ENCODE data around the gene GBX2.
"Not testable (repeated sequence)": the region's sequence is repeated elsewhere in the genome, so short reads cannot be mapped to it uniquely, and the experiment has no call there.

The GBX2 gene

DNA sequence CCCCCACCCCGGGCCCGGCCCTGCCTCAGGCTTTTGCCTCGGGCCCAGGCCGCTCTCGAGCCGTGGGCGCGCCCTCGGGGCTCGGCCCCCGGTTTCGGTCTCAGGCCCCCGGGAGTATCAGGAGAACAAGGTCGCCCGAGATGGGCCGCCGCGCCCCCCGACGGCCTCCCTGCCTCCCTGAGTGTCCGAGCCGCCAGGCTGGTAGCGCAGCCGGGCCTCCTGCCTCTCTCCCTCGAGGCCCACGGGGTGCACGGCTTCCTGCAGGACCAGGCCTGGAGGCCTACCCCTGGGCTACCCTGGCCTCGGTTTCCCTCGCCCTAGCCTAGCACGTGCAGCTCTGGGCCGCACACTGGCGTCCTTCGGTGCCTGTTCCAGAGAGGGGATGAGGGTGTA is 8.4 kb downstream of the GBX2 start:
- no peak for DNase-seq
- Mint-ChIP-seq H3K9me3 (no peaks in the 10 kb centered on the region), H3K36me3 (no peaks in the 10 kb centered on the region), H3K4me1 (peaks cover 0 to 2% of the 10 kb centered on the region in 2 donors), H3K4me3 (no peak overlapping the region), H3K27me3 (peaks cover 65 to 68% of the 10 kb centered on the region in 2 donors), H3K27ac (no peak overlapping the region)
- ATAC-seq (replicated peaks), result no peak

- Mint-ChIP-seq H3K4me3 (no peak overlapping the region), H3K27me3 (peaks cover 65% of the 10 kb centered on the region in 2 donors), H3K36me3 (peaks cover 0 to 5% of the 10 kb centered on the region in 2 donors)
Observed at GRCh38 chr2:236158969-236159777, 9.0 kb downstream of the GBX2 start.

DNA sequence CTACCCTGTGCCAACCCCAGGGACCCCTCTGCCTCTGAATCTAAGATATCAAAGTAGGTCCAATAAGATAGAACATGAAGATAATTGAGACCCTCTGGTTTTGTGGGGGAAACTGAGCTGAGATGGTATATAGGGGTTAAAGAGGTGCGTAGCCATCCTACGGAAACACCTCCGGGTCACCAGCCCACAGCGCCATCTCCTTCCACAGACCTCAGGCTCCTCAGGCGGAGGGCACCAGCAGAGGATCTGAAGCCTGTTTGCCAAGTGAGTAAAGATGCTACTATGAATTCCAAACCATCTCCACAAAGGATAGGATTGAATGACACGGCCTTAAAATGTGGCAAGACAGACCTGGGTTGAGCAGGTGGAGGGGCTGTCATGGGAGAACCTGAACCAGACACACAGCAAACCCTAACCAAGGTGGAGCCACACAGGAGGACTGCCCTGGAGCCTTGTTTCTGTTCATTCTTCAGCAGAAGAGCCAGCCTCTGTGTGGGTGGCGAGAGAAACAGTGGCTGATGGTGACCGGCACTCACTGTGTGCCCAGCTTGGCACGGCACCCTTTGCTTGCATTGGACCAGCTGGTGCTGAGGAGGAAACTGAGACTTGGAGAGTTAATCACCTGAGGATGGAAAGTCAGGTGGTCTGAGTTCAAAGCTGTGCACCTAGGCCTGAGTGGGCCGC is 10.2 kb downstream of the GBX2 start:
- DNase-seq (no peak), ATAC-seq (replicated peaks) (no peak)
- no peak overlapping the region for H3K4me3 Mint-ChIP-seq
- H3K36me3 Mint-ChIP-seq, result peaks cover 0 to 5% of the 10 kb centered on the region in 2 donors
- H3K4me1 Mint-ChIP-seq, result peaks cover 0 to 2% of the 10 kb centered on the region in 2 donors
- H3K27me3 Mint-ChIP-seq, result peaks cover 65% of the 10 kb centered on the region in 2 donors
- peaks cover 2 to 4% of the 10 kb centered on the region in 2 donors for H3K9me3 Mint-ChIP-seq
- no peak overlapping the region for H3K27ac Mint-ChIP-seq

More at GRCh38 chr2:236158969-236159777, 9.0 kb downstream of the GBX2 start:
- no peak for ATAC-seq (replicated peaks)
- Mint-ChIP-seq H3K4me1 (peaks cover 0 to 2% of the 10 kb centered on the region in 2 donors), H3K27ac (no peak overlapping the region), H3K9me3 (no peaks in the 10 kb centered on the region)
- DNase-seq, result no peak

GRCh38 chr2:236157366-236157765 is 10.8 kb downstream of the GBX2 start:
- H3K27ac Mint-ChIP-seq, result no peak overlapping the region
- peaks cover 60% of the 10 kb centered on the region in 2 donors for H3K27me3 Mint-ChIP-seq
- H3K36me3 Mint-ChIP-seq, result peaks cover 0 to 5% of the 10 kb centered on the region in 2 donors
- H3K9me3 Mint-ChIP-seq, result peaks cover 2 to 8% of the 10 kb centered on the region in 2 donors
- no peak overlapping the region for H3K4me3 Mint-ChIP-seq
- peaks cover 0 to 2% of the 10 kb centered on the region in 2 donors for H3K4me1 Mint-ChIP-seq
- ATAC-seq (replicated peaks), result no peak
- DNase-seq, result no peak

- no peak for ATAC-seq (replicated peaks)
- Mint-ChIP-seq H3K9me3 (peaks cover 2 to 8% of the 10 kb centered on the region in 2 donors), H3K4me3 (no peak overlapping the region), H3K27ac (no peak overlapping the region), H3K4me1 (peaks cover 0 to 2% of the 10 kb centered on the region in 2 donors), H3K36me3 (peaks cover 0 to 5% of the 10 kb centered on the region in 2 donors), H3K27me3 (peaks cover 54 to 55% of the 10 kb centered on the region in 2 donors)
- DNase-seq, result no peak
Observed at GRCh38 chr2:236156860-236157194, 11.4 kb downstream of the GBX2 start.

- Mint-ChIP-seq H3K36me3 (peaks cover 0 to 5% of the 10 kb centered on the region in 2 donors), H3K27me3 (peaks cover 49 to 50% of the 10 kb centered on the region in 2 donors), H3K9me3 (peaks cover 2 to 8% of the 10 kb centered on the region in 2 donors), H3K27ac (no peak overlapping the region), H3K4me3 (no peak overlapping the region), H3K4me1 (peaks cover 0 to 2% of the 10 kb centered on the region in 2 donors)
- no peak for ATAC-seq (replicated peaks)
- no peak for DNase-seq
Observed at GRCh38 chr2:236156095-236156859, 11.9 kb downstream of the GBX2 start.

DNA sequence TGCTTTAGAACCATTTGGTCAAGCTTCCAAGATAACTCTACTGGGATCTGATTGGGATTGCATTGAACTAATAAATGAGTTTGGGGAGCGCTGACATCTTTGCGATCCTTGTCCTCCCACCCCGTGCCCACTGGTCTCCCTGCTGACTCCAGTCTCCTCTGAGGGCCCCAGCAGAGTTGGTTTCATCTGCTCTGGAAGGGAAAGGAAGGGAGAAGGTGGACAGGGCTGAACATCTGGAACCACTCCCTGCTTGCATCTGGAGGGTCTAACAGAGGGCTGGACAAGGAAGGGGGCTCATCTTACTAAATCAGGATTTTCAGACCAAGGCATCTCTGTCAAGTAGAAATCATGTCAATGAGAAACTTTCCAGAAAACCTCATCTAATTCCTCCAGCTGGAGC is 12.8 kb downstream of the GBX2 start:
- H3K9me3 Mint-ChIP-seq, result peaks cover 5 to 8% of the 10 kb centered on the region in 2 donors

DNA sequence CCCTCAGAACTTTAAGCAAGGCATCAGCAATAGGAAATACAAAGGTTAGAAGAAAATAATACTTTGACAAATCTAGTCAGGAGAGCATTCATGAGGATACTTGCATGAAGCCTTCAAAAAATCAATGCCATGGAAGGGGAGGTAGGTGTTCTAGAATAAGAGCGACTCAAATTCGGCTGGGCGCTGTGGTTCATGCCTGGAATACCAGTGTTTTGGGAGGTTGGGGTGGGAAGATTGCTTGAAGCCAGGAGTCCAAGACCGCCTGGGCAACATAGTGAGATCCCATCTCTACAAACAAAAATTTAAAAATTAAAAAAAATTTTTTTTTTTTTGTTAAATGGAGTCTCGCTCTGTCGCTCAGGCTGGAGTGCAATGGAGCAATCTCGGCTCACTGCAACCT is 21.8 kb downstream of the GBX2 start:
- H3K9me3 Mint-ChIP-seq, result peaks cover 0 to 5% of the 10 kb centered on the region in 2 donors
- no peak for ATAC-seq (replicated peaks)

More for the DNA sequence above, 12.8 kb downstream of the GBX2 start:
- peaks cover 40 to 41% of the 10 kb centered on the region in 2 donors for H3K27me3 Mint-ChIP-seq
- ATAC-seq (replicated peaks) (no peak), DNase-seq (no peak)
- peaks cover 0 to 5% of the 10 kb centered on the region in 2 donors for H3K36me3 Mint-ChIP-seq
- no peak overlapping the region for H3K4me3 Mint-ChIP-seq
- H3K4me1 Mint-ChIP-seq, result peaks cover 0 to 2% of the 10 kb centered on the region in 2 donors
- no peak overlapping the region for H3K27ac Mint-ChIP-seq

GRCh38 chr2:236143811-236144210 is 24.4 kb downstream of the GBX2 start:
- Mint-ChIP-seq H3K4me3 (no peak overlapping the region), H3K27ac (no peak overlapping the region), H3K4me1 (no peaks in the 10 kb centered on the region), H3K36me3 (no peaks in the 10 kb centered on the region), H3K9me3 (peaks cover 0 to 1% of the 10 kb centered on the region in 2 donors), H3K27me3 (peaks cover 19 to 35% of the 10 kb centered on the region in 2 donors)
- ATAC-seq (replicated peaks) (no peak), DNase-seq (no peak)

More for the DNA sequence above, 21.8 kb downstream of the GBX2 start:
- Mint-ChIP-seq H3K4me1 (no peaks in the 10 kb centered on the region), H3K27me3 (peaks cover 19 to 35% of the 10 kb centered on the region in 2 donors), H3K27ac (no peak overlapping the region), H3K4me3 (no peak overlapping the region), H3K36me3 (no peaks in the 10 kb centered on the region)
- no peak for DNase-seq

GRCh38 chr2:236141616-236142015 is 26.6 kb downstream of the GBX2 start:
- H3K9me3 Mint-ChIP-seq; H3K4me3 Mint-ChIP-seq; H3K36me3 Mint-ChIP-seq; DNase-seq; ATAC-seq (replicated peaks); H3K27ac Mint-ChIP-seq; H3K4me1 Mint-ChIP-seq: not testable (repeated sequence)
- peaks cover 19 to 35% of the 10 kb centered on the region in 2 donors for H3K27me3 Mint-ChIP-seq

GRCh38 chr2:236137066-236137465 is 31.1 kb downstream of the GBX2 start:
- Mint-ChIP-seq H3K27ac (no peak overlapping the region), H3K4me3 (no peak overlapping the region), H3K27me3 (peaks cover under 1 to 4% of the 10 kb centered on the region in 2 donors), H3K36me3 (no peaks in the 10 kb centered on the region), H3K9me3 (peaks cover 0 to 2% of the 10 kb centered on the region in 2 donors), H3K4me1 (no peaks in the 10 kb centered on the region)
- no peak for ATAC-seq (replicated peaks)
- DNase-seq, result no peak

- DNase-seq (no peak), ATAC-seq (replicated peaks) (no peak)
- H3K36me3 Mint-ChIP-seq, result no peaks in the 10 kb centered on the region
- H3K27ac Mint-ChIP-seq, result no peak overlapping the region
- H3K4me3 Mint-ChIP-seq, result no peak overlapping the region
- H3K4me1 Mint-ChIP-seq, result no peaks in the 10 kb centered on the region
- H3K27me3 Mint-ChIP-seq, result peaks cover 0 to 4% of the 10 kb centered on the region in 2 donors
- H3K9me3 Mint-ChIP-seq, result peaks cover 0 to 2% of the 10 kb centered on the region in 2 donors
Observed at GRCh38 chr2:236136538-236136937, 31.6 kb downstream of the GBX2 start.

- no peak overlapping the region for H3K4me3 Mint-ChIP-seq
Observed at GRCh38 chr2:236133410-236134012, 34.7 kb downstream of the GBX2 start.

More at GRCh38 chr2:236133410-236134012, 34.7 kb downstream of the GBX2 start:
- DNase-seq (no peak), ATAC-seq (replicated peaks) (no peak)
- H3K27me3 Mint-ChIP-seq, result peaks cover 0 to 4% of the 10 kb centered on the region in 2 donors
- peaks cover 0 to 2% of the 10 kb centered on the region in 2 donors for H3K9me3 Mint-ChIP-seq
- no peaks in the 10 kb centered on the region for H3K4me1 Mint-ChIP-seq
- no peaks in the 10 kb centered on the region for H3K36me3 Mint-ChIP-seq
- H3K27ac Mint-ChIP-seq, result no peak overlapping the region
